IPS-11a (cell line): ENCODE data around the gene C1orf198.

Source experiments
- H3K4me3 ChIP-seq: one replicate; pipeline ENCODE4 v1.5.1; 2013; ENCODE audit warnings: low read depth, low read length, control low read depth

C1orf198 gene

GRCh38 chr1:230867903-230868735 is at the start of gene C1orf198:
Gene C1orf198 (minus strand): TSS chr1:230868521. CDS start chr1:230868512, 9 bp downstream.
- peak within 1 kb of the TSS; percentile 80 for H3K4me3 ChIP-seq

- no peak overlapping the region for H3K4me3 ChIP-seq
These were observed 49.2 kb upstream of the C1orf198 start for GRCh38 chr1:230917284-230918135.

- H3K4me3 ChIP-seq, result no peak overlapping the region
These were observed 48.4 kb upstream of the C1orf198 start for GRCh38 chr1:230916587-230917283.

GRCh38 chr1:230915078-230915477 is 46.8 kb upstream of the C1orf198 start:
- H3K4me3 ChIP-seq, result no peak overlapping the region

GRCh38 chr1:230913496-230913895 is 45.2 kb upstream of the C1orf198 start:
- no peak overlapping the region for H3K4me3 ChIP-seq

- H3K4me3 ChIP-seq, result no peak overlapping the region
These were observed 42.4 kb upstream of the C1orf198 start for GRCh38 chr1:230910755-230911117.

GRCh38 chr1:230909974-230910754 is 41.8 kb upstream of the C1orf198 start:
- no peak overlapping the region for H3K4me3 ChIP-seq

GRCh38 chr1:230907472-230908205 is 39.3 kb upstream of the C1orf198 start:
- no peak overlapping the region for H3K4me3 ChIP-seq

GRCh38 chr1:230906226-230906625 is 37.9 kb upstream of the C1orf198 start:
- H3K4me3 ChIP-seq, result no peak overlapping the region

GRCh38 chr1:230905733-230906132 is 37.4 kb upstream of the C1orf198 start:
- no peak overlapping the region for H3K4me3 ChIP-seq

GRCh38 chr1:230902349-230902923 is 34.1 kb upstream of the C1orf198 start:
- no peak overlapping the region for H3K4me3 ChIP-seq

- H3K4me3 ChIP-seq, result no peak overlapping the region
These were observed 33.4 kb upstream of the C1orf198 start for GRCh38 chr1:230901671-230902070.

- H3K4me3 ChIP-seq, result no peak overlapping the region
These were observed 32.7 kb upstream of the C1orf198 start for GRCh38 chr1:230900984-230901383.

- H3K4me3 ChIP-seq, result no peak overlapping the region
These were observed 31.5 kb upstream of the C1orf198 start for GRCh38 chr1:230899841-230900251.

- H3K4me3 ChIP-seq, result no peak overlapping the region
These were observed 30.4 kb upstream of the C1orf198 start for GRCh38 chr1:230898748-230899147.

GRCh38 chr1:230898144-230898543 is 29.8 kb upstream of the C1orf198 start:
- no peak overlapping the region for H3K4me3 ChIP-seq

GRCh38 chr1:230896779-230897178 is 28.5 kb upstream of the C1orf198 start:
- no peak overlapping the region for H3K4me3 ChIP-seq

GRCh38 chr1:230895452-230895851 is 27.1 kb upstream of the C1orf198 start:
- no peak overlapping the region for H3K4me3 ChIP-seq

GRCh38 chr1:230894664-230895063 is 26.3 kb upstream of the C1orf198 start:
- no peak overlapping the region for H3K4me3 ChIP-seq
